Measurements from ENCODE around the gene ATOH1. TPM values are rescaled to one million over a fixed set of nuclear protein-coding genes. Genes with fewer than 3 reads are reported as not detected.

Gene ATOH1
- total RNA-seq, 4 donors from 2014 or later, result 20.6 to 50.4 (median 41.3) TPM

- Histone ChIP-seq H3K27ac (peak overlapping the region in 2 of 4 donors; percentile 38 to 49), H3K9me3 (no peaks in the 10 kb centered on the region), H3K4me1 (peaks cover 0 to 36% (median 0%) of the 10 kb centered on the region in 4 donors), H3K36me3 (no peaks in the 10 kb centered on the region), H3K4me3 (peak overlapping the region; percentile 0 to 47 (median 27)), H3K27me3 (peaks cover 0 to 42% of the 10 kb centered on the region in 2 donors)
- TF ChIP-seq POLR2A (IDR thresholded peaks at IDR 0.05) (no peak), CTCF (IDR thresholded peaks at IDR 0.05) (no peak)
- DNase-seq, result peak in 2 of 3 donors; percentile 50 to 66
These were observed 654 bp downstream of the ATOH1 start for GRCh38 chr4:93828995-93829819.

- Histone ChIP-seq H3K4me3 (peak overlapping the region in 3 of 4 donors; percentile 1 to 47 (median 44)), H3K9me3 (no peaks in the 10 kb centered on the region), H3K27ac (peak overlapping the region in 2 of 4 donors; percentile 38 to 49), H3K27me3 (peaks cover 0 to 42% of the 10 kb centered on the region in 2 donors), H3K36me3 (no peaks in the 10 kb centered on the region), H3K4me1 (peaks cover 0 to 36% (median 0%) of the 10 kb centered on the region in 4 donors)
- TF ChIP-seq CTCF (IDR thresholded peaks at IDR 0.05), result no peak
- no peak for TF ChIP-seq POLR2A (IDR thresholded peaks at IDR 0.05)
- DNase-seq, result no peak
These were observed 1.5 kb downstream of the ATOH1 start for GRCh38 chr4:93829820-93830687.

DNA sequence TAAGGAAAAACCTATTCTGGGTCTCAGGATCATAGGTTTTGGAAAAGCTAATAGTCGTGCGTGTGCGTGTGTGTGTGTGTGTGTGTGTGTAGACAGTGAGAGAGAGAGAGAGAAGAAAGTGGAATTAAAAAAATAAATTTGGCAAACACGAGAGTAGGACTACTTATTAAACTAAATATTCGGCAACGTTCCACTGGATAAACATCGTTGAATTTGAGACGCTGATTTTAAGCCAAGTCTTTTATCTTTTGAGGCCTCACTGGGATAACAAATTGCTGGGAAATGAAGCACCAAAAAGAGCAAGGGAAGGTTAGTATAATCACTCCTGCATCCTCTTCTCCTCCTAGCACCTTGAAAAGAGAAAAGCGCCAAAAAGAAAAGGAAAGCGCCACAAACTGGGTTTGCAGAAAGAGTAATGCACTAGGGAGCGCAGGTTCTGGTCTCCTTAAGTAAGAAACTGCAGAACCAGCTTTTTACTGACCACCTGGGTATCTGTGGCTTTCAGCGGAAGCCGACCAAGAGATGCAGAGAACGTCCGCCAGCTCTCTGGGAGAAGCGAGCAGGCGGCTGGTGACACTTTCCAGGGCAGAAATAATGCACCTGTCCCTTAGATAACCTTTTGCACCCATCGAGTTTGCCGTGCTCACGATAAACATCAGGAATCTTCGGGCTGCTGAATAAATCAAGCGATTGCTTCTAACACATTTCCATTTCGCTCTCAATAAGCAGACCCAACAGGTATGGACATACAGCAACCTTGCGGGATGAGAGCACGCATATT, 3.4 kb downstream of the ATOH1 start:
- TF ChIP-seq CTCF (IDR thresholded peaks at IDR 0.05), result no peak
- peak in 1 of 2 donors; percentile 17 for TF ChIP-seq POLR2A (IDR thresholded peaks at IDR 0.05)
- H3K27me3 ChIP-seq, result peaks cover 0 to 42% of the 10 kb centered on the region in 2 donors

DNA sequence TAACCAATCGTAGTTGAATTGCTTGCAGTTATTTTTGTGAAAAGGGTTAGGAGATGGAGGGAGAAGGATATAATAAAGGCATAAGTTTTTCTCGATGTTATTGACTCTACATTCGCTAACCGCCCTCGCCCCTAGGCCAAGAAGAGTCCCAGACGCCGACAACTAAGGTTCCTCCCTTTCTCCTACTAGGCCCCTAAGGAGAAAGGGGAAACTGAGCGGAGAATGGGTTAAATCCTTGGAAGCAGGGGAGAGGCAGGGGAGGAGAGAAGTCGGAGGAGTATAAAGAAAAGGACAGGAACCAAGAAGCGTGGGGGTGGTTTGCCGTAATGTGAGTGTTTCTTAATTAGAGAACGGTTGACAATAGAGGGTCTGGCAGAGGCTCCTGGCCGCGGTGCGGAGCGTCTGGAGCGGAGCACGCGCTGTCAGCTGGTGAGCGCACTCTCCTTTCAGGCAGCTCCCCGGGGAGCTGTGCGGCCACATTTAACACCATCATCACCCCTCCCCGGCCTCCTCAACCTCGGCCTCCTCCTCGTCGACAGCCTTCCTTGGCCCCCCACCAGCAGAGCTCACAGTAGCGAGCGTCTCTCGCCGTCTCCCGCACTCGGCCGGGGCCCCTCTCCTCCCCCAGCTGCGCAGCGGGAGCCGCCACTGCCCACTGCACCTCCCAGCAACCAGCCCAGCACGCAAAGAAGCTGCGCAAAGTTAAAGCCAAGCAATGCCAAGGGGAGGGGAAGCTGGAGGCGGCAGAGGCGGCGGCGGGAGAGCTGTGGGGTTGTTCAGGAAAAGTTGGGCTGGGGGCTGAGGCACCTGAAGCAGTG, 5.9 kb downstream of the ATOH1 start:
- no peak overlapping the region for H3K4me3 ChIP-seq
- peaks cover 0 to 13% (median 0%) of the 10 kb centered on the region in 4 donors for H3K4me1 ChIP-seq
- DNase-seq, result no peak
- no peaks in the 10 kb centered on the region for H3K36me3 ChIP-seq
- TF ChIP-seq POLR2A (IDR thresholded peaks at IDR 0.05) (no peak), CTCF (IDR thresholded peaks at IDR 0.05) (no peak)
- H3K27me3 ChIP-seq, result peaks cover 0 to 18% of the 10 kb centered on the region in 2 donors
- H3K9me3 ChIP-seq, result no peaks in the 10 kb centered on the region
- no peak overlapping the region for H3K27ac ChIP-seq

More for the DNA sequence above, 3.4 kb downstream of the ATOH1 start:
- H3K27ac ChIP-seq, result peak overlapping the region in 1 of 4 donors; percentile 49
- H3K36me3 ChIP-seq, result no peaks in the 10 kb centered on the region
- H3K4me1 ChIP-seq, result peaks cover 0 to 36% (median 0%) of the 10 kb centered on the region in 4 donors
- no peaks in the 10 kb centered on the region for H3K9me3 ChIP-seq
- peak in 1 of 3 donors; percentile 51 for DNase-seq
- H3K4me3 ChIP-seq, result no peak overlapping the region
